ENCODE data around the gene ITPRIPL1. TPM values are rescaled to one million over a fixed set of nuclear protein-coding genes. Genes with fewer than 3 reads are reported as not detected.

ITPRIPL1 gene
- polyA plus RNA-seq, 1 donor (not counting 4 experiments of a cell fraction or from before 2014, with no cell fraction given): 0.58 TPM

- Histone ChIP-seq H3K9me3 (ENCODE audit: control insufficient read depth, low read depth, low read length) (no peaks in the 10 kb centered on the region), H4K20me1 (ENCODE audit: control insufficient read depth, extremely low read depth, insufficient read depth, low read length) (no peaks in the 10 kb centered on the region), H3K4me3 (ENCODE audit: control insufficient read depth in 2 of 3, extremely low read depth in 1 of 3, insufficient read depth in 2 of 3, low read depth in 1 of 3, low read length in 3 of 3) (no peak overlapping the region), H3K27me3 (ENCODE audit: control insufficient read depth, extremely low read depth, insufficient read depth, low read length) (peaks cover 13% of the 10 kb centered on the region), H3K27ac (ENCODE audit: control insufficient read depth, insufficient read depth, low read length) (no peak overlapping the region), H3K4me1 (ENCODE audit: control insufficient read depth, extremely low read depth, insufficient read depth, low read length) (peaks cover 9% of the 10 kb centered on the region), H3K9ac (ENCODE audit: control insufficient read depth, extremely low read depth, insufficient read depth, low read length) (no peak overlapping the region), H3K36me3 (ENCODE audit: control insufficient read depth in 2 of 2, extremely low read depth in 1 of 2, insufficient read depth in 2 of 2, low read length in 2 of 2) (no peaks in the 10 kb centered on the region), H3K9me1 (ENCODE audit: control insufficient read depth, extremely low read depth, insufficient read depth, low read length) (no peaks in the 10 kb centered on the region), H3K4me2 (ENCODE audit: control insufficient read depth, extremely low read depth, insufficient read depth, low read depth, low read length) (no peak overlapping the region), H3K79me2 (ENCODE audit: control insufficient read depth, insufficient read depth, low read length) (no peaks in the 10 kb centered on the region), H2AFZ (ENCODE audit: control insufficient read depth, low read length) (no peak overlapping the region)
- DNase-seq (ENCODE audit: low read depth, low spot score) (no peak), FAIRE-seq (no peak)
- dilution Hi-C loops (cut with MboI; ENCODE audit: extremely low pct_ligation_motif_present, low sequenced_read_pairs): no loop called here
- TF ChIP-seq CTCF (optimal IDR thresholded peaks at IDR 0.05 in 1 of 3, IDR thresholded peaks at IDR 0.05 in 1 of 3, conservative IDR thresholded peaks at IDR 0.05 in 1 of 3; ENCODE audit: extremely low read depth in 1 of 3, insufficient read depth in 2 of 3, low read length in 3 of 3): no peak
- no peak for TF ChIP-seq EZH2 (IDR thresholded peaks at IDR 0.05; ENCODE audit: low read length)
Observed at GRCh38 chr2:96316999-96317398, 8.1 kb upstream of the ITPRIPL1 start.

DNA sequence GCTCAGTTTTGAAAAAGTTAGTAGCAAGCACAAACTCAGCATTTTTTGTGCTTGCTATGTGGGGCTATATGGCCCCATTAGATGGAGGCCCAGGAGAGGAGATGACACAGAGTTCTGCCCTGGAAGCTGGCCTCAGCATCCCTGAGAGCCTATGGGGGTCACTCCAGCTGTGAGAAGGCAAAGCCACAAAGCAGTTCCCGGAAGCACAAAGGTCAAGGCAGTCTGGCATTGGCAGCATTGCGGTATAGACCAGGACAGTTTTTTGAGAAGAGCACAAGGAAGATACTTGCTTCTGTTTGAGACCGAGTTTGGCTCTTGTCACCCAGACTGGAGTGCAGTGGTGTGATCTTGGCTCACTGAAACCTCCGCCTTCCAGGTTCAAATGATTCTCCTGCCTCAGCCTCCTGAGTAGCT, 7.5 kb upstream of the ITPRIPL1 start:
- no peak overlapping the region for H3K4me2 ChIP-seq (ENCODE audit: control insufficient read depth, extremely low read depth, insufficient read depth, low read depth, low read length)
- DNase-seq (ENCODE audit: low read depth, low spot score): no peak
- FAIRE-seq: no peak
- H3K4me1 ChIP-seq (ENCODE audit: control insufficient read depth, extremely low read depth, insufficient read depth, low read length): peaks cover 10% of the 10 kb centered on the region
- H3K9ac ChIP-seq (ENCODE audit: control insufficient read depth, extremely low read depth, insufficient read depth, low read length): no peak overlapping the region
- no peaks in the 10 kb centered on the region for H3K9me1 ChIP-seq (ENCODE audit: control insufficient read depth, extremely low read depth, insufficient read depth, low read length)
- H4K20me1 ChIP-seq (ENCODE audit: control insufficient read depth, extremely low read depth, insufficient read depth, low read length): no peaks in the 10 kb centered on the region
- H3K27ac ChIP-seq (ENCODE audit: control insufficient read depth, insufficient read depth, low read length): no peak overlapping the region
- no peak for TF ChIP-seq EZH2 (IDR thresholded peaks at IDR 0.05; ENCODE audit: low read length)
- no peak for TF ChIP-seq CTCF (optimal IDR thresholded peaks at IDR 0.05 in 1 of 3, IDR thresholded peaks at IDR 0.05 in 1 of 3, conservative IDR thresholded peaks at IDR 0.05 in 1 of 3; ENCODE audit: extremely low read depth in 1 of 3, insufficient read depth in 2 of 3, low read length in 3 of 3)
- no peak overlapping the region for H2AFZ ChIP-seq (ENCODE audit: control insufficient read depth, low read length)
- H3K79me2 ChIP-seq (ENCODE audit: control insufficient read depth, insufficient read depth, low read length): no peaks in the 10 kb centered on the region
- no peak overlapping the region for H3K4me3 ChIP-seq (ENCODE audit: control insufficient read depth in 2 of 3, extremely low read depth in 1 of 3, insufficient read depth in 2 of 3, low read depth in 1 of 3, low read length in 3 of 3)
- dilution Hi-C loops (cut with MboI; ENCODE audit: extremely low pct_ligation_motif_present, low sequenced_read_pairs): no loop called here
- H3K9me3 ChIP-seq (ENCODE audit: control insufficient read depth, low read depth, low read length): no peaks in the 10 kb centered on the region
- no peaks in the 10 kb centered on the region for H3K36me3 ChIP-seq (ENCODE audit: control insufficient read depth in 2 of 2, extremely low read depth in 1 of 2, insufficient read depth in 2 of 2, low read length in 2 of 2)
- H3K27me3 ChIP-seq (ENCODE audit: control insufficient read depth, extremely low read depth, insufficient read depth, low read length): peaks cover 19% of the 10 kb centered on the region
